ENCODE measurements around the gene THSD7A.
"Not testable (repeated sequence)": the region's sequence is repeated elsewhere in the genome, so short reads cannot be mapped to it uniquely, and the experiment has no call there.

Gene THSD7A

GRCh38 chr7:11587048-11587447 lies 244.9 kb downstream of the THSD7A start:
- DNase-seq (ENCODE audit: low spot score): no peak

GRCh38 chr7:11584406-11585031 lies 247.5 kb downstream of the THSD7A start:
- no peak for DNase-seq (ENCODE audit: low spot score)

- DNase-seq (ENCODE audit: low spot score): no peak
Measured at GRCh38 chr7:11579141-11579540, 252.9 kb downstream of the THSD7A start.

DNA sequence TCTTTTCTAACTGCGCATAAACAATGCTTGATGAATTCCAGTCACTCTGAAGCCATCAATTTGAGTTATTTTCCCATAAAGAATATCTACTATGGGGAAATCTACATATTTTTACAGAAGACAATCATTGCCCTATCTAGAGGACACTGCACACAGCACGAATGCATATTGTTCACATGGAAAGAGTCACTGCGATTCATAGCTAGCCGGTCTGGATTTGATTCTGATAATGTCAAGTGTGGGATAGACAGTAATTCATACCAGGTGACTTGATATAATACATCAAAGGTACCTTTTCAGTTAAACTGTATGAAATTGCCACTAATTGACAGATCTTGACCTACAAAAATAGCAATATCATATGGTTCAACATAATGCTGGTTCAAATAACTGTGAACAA lies 255.7 kb downstream of the THSD7A start:
- no peak for DNase-seq (ENCODE audit: low spot score)

GRCh38 chr7:11573128-11573750 lies 258.8 kb downstream of the THSD7A start:
- no peak for DNase-seq (ENCODE audit: low spot score)

- no peak for DNase-seq (ENCODE audit: low spot score)
Measured at GRCh38 chr7:11570922-11571550, 261.0 kb downstream of the THSD7A start.

DNA sequence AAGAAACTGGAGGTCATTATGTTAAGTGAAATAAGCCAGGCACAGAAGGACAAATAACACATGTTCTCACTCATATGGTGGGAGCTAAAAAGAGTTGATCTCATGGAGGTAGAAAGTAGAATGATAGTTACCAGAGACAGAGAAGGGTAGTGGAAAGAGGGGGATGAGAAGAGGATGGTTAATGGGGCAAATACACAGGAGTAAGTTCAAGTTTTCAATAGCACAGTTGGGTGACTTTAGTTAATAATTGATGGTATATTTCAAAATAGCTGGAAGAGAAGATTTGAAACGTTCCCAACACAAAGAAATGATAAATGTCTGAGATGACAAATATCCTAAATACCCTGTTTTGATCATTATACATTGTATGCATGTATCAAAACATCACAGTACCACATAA lies 261.8 kb downstream of the THSD7A start:
- no peak for DNase-seq (ENCODE audit: low spot score)

GRCh38 chr7:11567571-11567970 lies 264.4 kb downstream of the THSD7A start:
- no peak for DNase-seq (ENCODE audit: low spot score)

- no peak for DNase-seq (ENCODE audit: low spot score)
Measured at GRCh38 chr7:11557627-11558026, 274.4 kb downstream of the THSD7A start.

- no peak for DNase-seq (ENCODE audit: low spot score)
Measured at GRCh38 chr7:11552676-11553296, 279.2 kb downstream of the THSD7A start.

- DNase-seq (ENCODE audit: low spot score): no peak
Measured at GRCh38 chr7:11551470-11551869, 280.5 kb downstream of the THSD7A start.

DNA sequence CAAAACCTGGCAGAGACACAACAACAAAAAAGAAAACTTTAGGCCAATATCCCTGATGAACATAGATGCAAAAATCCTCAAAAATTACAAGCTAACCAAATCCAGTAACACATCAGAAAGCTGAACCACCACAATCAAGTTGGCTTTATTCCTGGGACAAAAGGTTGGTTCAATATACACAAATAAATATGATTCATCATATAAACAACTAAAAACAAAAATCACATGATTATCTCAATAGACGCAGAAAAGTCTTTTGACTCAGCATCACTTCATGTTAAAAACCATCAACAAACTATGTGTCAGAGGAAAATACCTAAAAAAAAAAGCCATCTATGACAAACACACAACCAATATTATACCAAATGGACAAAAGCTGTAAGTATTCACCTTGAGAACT lies 283.5 kb downstream of the THSD7A start:
- DNase-seq (ENCODE audit: low spot score): no peak

- no peak for DNase-seq (ENCODE audit: low spot score)
Measured at GRCh38 chr7:11541330-11541729, 290.7 kb downstream of the THSD7A start.

DNA sequence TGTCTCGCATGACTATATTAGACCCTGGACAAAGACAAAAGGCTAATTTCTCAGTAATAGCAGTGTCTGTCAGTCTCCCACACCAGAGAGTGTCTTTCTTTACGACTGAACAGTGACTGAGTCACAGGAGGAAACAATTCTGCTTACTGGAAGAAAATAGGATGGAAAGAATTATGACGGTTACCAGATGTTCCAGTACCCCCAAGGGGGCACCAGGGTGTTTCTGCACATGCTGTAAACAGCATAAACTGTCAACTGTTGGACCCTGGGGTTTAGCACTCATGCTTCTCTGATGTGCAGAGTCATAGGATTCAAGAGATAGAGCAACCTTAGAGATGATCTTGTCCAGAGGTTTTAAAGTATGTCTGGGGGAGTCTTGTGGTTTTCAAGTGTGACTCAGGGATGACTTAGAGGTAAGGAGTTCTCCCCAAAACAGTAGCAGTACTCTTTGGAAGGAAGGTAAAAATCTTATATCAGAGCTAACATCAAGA lies 291.7 kb downstream of the THSD7A start:
- DNase-seq (ENCODE audit: low spot score): no peak

GRCh38 chr7:11539853-11540252 lies 292.1 kb downstream of the THSD7A start:
- no peak for DNase-seq (ENCODE audit: low spot score)

DNA sequence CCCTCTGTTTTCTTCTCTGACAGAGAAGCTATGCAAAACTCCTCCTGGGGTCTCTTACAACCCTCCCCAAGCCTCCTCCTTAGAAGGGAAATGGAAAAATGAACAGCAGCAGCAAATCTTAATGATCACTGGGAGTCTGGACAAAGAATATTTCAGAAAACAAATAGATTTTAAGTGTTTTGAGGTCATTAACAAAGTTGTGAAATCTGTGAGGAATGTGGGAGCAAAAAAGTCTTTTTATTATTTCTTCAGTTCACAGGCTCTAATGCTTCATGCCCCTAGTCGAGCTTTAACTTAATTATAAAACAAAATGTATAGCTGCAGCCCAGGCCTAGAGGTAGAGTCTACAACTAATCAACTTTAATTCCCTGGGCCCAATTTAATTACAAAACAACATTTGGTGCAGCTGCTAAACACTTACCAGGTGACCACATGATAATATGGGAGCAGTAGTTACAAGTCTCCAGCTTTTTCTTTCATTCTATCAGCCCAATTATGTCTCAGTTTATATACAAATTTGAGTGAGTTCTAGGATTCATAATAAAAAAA lies 293.2 kb downstream of the THSD7A start:
- DNase-seq (ENCODE audit: low spot score): no peak

DNA sequence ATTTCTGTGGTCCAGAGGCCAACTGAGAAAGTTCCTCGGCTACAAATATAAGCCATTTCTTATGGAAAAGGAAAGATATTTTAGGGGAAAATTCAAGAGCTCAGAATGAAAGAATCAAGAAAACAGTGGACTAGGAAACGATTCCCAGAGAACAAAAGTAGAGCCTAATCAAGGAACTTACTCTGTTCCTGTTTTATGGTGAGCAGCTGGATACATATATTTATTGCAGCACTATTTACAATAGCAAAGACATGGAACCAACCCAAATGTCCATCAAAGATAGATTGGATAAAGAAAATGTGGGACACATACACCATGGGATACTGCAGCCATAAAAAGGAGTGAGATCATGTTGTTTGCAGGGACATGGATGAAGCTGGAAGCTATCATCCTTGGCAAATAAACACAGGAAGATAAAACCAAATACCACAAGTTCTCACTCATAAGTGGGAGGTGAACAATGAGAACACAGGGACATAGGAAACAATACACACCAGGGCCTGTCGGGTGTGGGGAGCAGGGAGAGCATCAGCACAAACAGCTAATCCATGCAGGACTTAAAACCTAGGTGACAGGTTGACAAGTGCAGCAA lies 298.7 kb downstream of the THSD7A start:
- DNase-seq (ENCODE audit: low spot score): no peak

- no peak for DNase-seq (ENCODE audit: low spot score)
Measured at GRCh38 chr7:11529382-11529781, 302.6 kb downstream of the THSD7A start.

GRCh38 chr7:11527707-11528106 lies 304.3 kb downstream of the THSD7A start:
- DNase-seq (ENCODE audit: low spot score): no peak

GRCh38 chr7:11524476-11525397 lies 307.3 kb downstream of the THSD7A start:
- no peak for DNase-seq (ENCODE audit: low spot score)

GRCh38 chr7:11521964-11522499 lies 310.0 kb downstream of the THSD7A start:
- not testable (repeated sequence) for DNase-seq (ENCODE audit: low spot score)

Data from CD4-positive, alpha-beta T cell treated with Interleukin-6 at 100 ng/mL for 8 hours (primary cell).